Ascending aorta (tissue), 2 donors: ENCODE measurements around the gene HOXB3. TPM values are rescaled to one million over a fixed set of nuclear protein-coding genes. Genes with fewer than 3 reads are reported as not detected.

Experiments
- DNase-seq, 2 donors: peaks; one replicate each; pipeline ENCODE4 v3.0.0-alpha.2; 2019; ENCODE audit warnings: low spot score in 2 of 2
- H3K27ac ChIP-seq, 2 donors: fragments of 200-600 bp; sonication (generic); one replicate each; pipeline ENCODE4 v1.5.1; 2016 to 2017; ENCODE audit warnings: mild to moderate bottlenecking in 1 of 2
- H3K27me3 ChIP-seq: fragments of 200-600 bp; sonication (generic); one replicate; pipeline ENCODE4 v1.5.1; 2017
- H3K36me3 ChIP-seq, 2 donors: fragments of 200-600 bp; sonication (generic); one replicate each; pipeline ENCODE4 v1.5.1; 2016
- H3K4me1 ChIP-seq, 2 donors: fragments of 200-600 bp; sonication (generic); one replicate each; pipeline ENCODE4 v1.5.1; 2016 to 2017; ENCODE audit warnings: mild to moderate bottlenecking in 1 of 2
- H3K4me3 ChIP-seq, 2 donors: fragments of 200-600 bp; sonication (generic); one replicate each; pipeline ENCODE4 v1.5.1; 2016 to 2017; ENCODE audit warnings: mild to moderate bottlenecking in 1 of 2
- H3K9me3 ChIP-seq, 2 donors: fragments of 200-600 bp; sonication (generic); one replicate each; pipeline ENCODE4 v1.5.1; 2016
- CTCF ChIP-seq, 3 experiments: fragments of 200-600 bp in 2 of 3; fragments of 450-650 bp in 1 of 3; sonication (generic) in 2 of 3; IDR thresholded peaks; one replicate each; pipeline ENCODE4 v1.5.1; 2016 to 2019; ENCODE audit warnings: antibody characterized with exemption in 3 of 3, mild to moderate bottlenecking in 1 of 3, moderate library complexity in 1 of 3
- intact Hi-C: fragments of 100-400 bp; cut with DNase I; formaldehyde crosslinking; loops from one replicate; pipeline ENCODE4 v1.15.1; 2023
- total RNA-seq: library from RNA; depleted of rRNA; stranded (reverse); fragments of >200 nt; gene quantifications from one replicate; pipeline ENCODE4 v1.1.0, GENCODE V29; 2016

The HOXB3 gene
- total RNA-seq, 1 donor from 2014 or later = 19.3 TPM

- no peak for DNase-seq
- Histone ChIP-seq H3K27ac (no peak overlapping the region), H3K4me1 (no peaks in the 10 kb centered on the region), H3K4me3 (no peak overlapping the region), H3K9me3 (no peaks in the 10 kb centered on the region), H3K27me3 (no peaks in the 10 kb centered on the region), H3K36me3 (no peaks in the 10 kb centered on the region)
- intact Hi-C loops = no loop called here
- no peak for TF ChIP-seq CTCF (IDR thresholded peaks at IDR 0.05)
These were observed 61.7 kb downstream of the HOXB3 start for GRCh38 chr17:48528153-48528935.

GRCh38 chr17:48527547-48527932 is 62.5 kb downstream of the HOXB3 start:
- H3K27ac ChIP-seq = no peak overlapping the region
- intact Hi-C loops = no loop called here
- no peak overlapping the region for H3K4me3 ChIP-seq
- no peaks in the 10 kb centered on the region for H3K4me1 ChIP-seq
- no peaks in the 10 kb centered on the region for H3K27me3 ChIP-seq
- no peak for DNase-seq
- H3K9me3 ChIP-seq = no peaks in the 10 kb centered on the region
- no peaks in the 10 kb centered on the region for H3K36me3 ChIP-seq
- TF ChIP-seq CTCF (IDR thresholded peaks at IDR 0.05) = no peak

- Histone ChIP-seq H3K27me3 (no peaks in the 10 kb centered on the region), H3K4me3 (no peak overlapping the region), H3K9me3 (no peaks in the 10 kb centered on the region), H3K27ac (no peak overlapping the region), H3K36me3 (no peaks in the 10 kb centered on the region), H3K4me1 (no peaks in the 10 kb centered on the region)
- no peak for DNase-seq
- intact Hi-C loops = no loop called here
- no peak for TF ChIP-seq CTCF (IDR thresholded peaks at IDR 0.05)
These were observed 63.2 kb downstream of the HOXB3 start for GRCh38 chr17:48526608-48527546.

- Histone ChIP-seq H3K9me3 (no peaks in the 10 kb centered on the region), H3K27me3 (no peaks in the 10 kb centered on the region), H3K4me1 (no peaks in the 10 kb centered on the region), H3K36me3 (no peaks in the 10 kb centered on the region), H3K27ac (no peak overlapping the region), H3K4me3 (no peak overlapping the region)
- DNase-seq = no peak
- peak in 1 of 3 experiments; percentile 11 for TF ChIP-seq CTCF (IDR thresholded peaks at IDR 0.05)
- intact Hi-C loops = no loop called here
These were observed 67.0 kb downstream of the HOXB3 start for GRCh38 chr17:48523010-48523409.

GRCh38 chr17:48522031-48522653 is 67.9 kb downstream of the HOXB3 start:
- Histone ChIP-seq H3K4me1 (no peaks in the 10 kb centered on the region), H3K27ac (no peak overlapping the region), H3K4me3 (no peak overlapping the region), H3K9me3 (no peaks in the 10 kb centered on the region), H3K27me3 (no peaks in the 10 kb centered on the region), H3K36me3 (no peaks in the 10 kb centered on the region)
- no peak for TF ChIP-seq CTCF (IDR thresholded peaks at IDR 0.05)
- DNase-seq = no peak
- intact Hi-C loops = no loop called here
